Keratinocyte (primary cell): Measurements from ENCODE around the gene TMEM208.

Experiments
- CTCF ChIP-seq, 3 experiments: IDR thresholded peaks in 1 of 3; conservative IDR thresholded peaks in 1 of 3; optimal IDR thresholded peaks in 1 of 3; 2 replicates in 2 of 3; 3 replicates in 1 of 3; pipeline versions ENCODE3 to v1.5.1; 2011; ENCODE audit warnings: low read length in 3 of 3, mild to moderate bottlenecking in 3 of 3, moderate library complexity in 2 of 3, control low read depth in 1 of 3, inconsistent platforms in 1 of 3; ENCODE audit not compliant: insufficient read depth in 2 of 3; ENCODE audit errors: extremely low read depth in 1 of 3
- EZH2 ChIP-seq: IDR thresholded peaks from one replicate; pipeline ENCODE4 v1.6.1; 2012; ENCODE audit warnings: inconsistent platforms, mild to moderate bottlenecking, low read length, moderate library complexity

GRCh38 chr16:67211674-67212073 is 15.3 kb upstream of the TMEM208 start:
- TF ChIP-seq CTCF (optimal IDR thresholded peaks at IDR 0.05 in 1 of 3, IDR thresholded peaks at IDR 0.05 in 1 of 3, conservative IDR thresholded peaks at IDR 0.05 in 1 of 3; ENCODE audit: extremely low read depth in 1 of 3, insufficient read depth in 2 of 3, low read length in 3 of 3) (no peak), EZH2 (no peak)
